SU-DHL-6 (cell line): ENCODE results near the gene ROR1.

Source experiments
- EZH2phosphoT487 ChIP-seq: fragments of 200-600 bp; sonication (generic), shearing (Covaris generic); conservative IDR thresholded peaks from 2 replicates; pipeline ENCODE4 v1.6.1; 2018; ENCODE audit warnings: mild to moderate bottlenecking, antibody characterized with exemption, low read length, moderate library complexity, mixed read lengths
- TF ChIP-seq, protein P1 (sequence below): fragments of 200-600 bp; sonication (generic); IDR thresholded peaks from one replicate; pipeline ENCODE4 v1.5.1; 2017; ENCODE audit warnings: antibody characterized with exemption, mild to moderate bottlenecking, low read length, moderate library complexity; ENCODE audit not compliant: insufficient read depth, poor library complexity, severe bottlenecking

GRCh38 chr1:64161357-64161941, 387.6 kb downstream of the ROR1 start:
- TF ChIP-seq, protein P1, sequence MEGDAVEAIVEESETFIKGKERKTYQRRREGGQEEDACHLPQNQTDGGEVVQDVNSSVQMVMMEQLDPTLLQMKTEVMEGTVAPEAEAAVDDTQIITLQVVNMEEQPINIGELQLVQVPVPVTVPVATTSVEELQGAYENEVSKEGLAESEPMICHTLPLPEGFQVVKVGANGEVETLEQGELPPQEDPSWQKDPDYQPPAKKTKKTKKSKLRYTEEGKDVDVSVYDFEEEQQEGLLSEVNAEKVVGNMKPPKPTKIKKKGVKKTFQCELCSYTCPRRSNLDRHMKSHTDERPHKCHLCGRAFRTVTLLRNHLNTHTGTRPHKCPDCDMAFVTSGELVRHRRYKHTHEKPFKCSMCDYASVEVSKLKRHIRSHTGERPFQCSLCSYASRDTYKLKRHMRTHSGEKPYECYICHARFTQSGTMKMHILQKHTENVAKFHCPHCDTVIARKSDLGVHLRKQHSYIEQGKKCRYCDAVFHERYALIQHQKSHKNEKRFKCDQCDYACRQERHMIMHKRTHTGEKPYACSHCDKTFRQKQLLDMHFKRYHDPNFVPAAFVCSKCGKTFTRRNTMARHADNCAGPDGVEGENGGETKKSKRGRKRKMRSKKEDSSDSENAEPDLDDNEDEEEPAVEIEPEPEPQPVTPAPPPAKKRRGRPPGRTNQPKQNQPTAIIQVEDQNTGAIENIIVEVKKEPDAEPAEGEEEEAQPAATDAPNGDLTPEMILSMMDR: no peak
- TF ChIP-seq EZH2phosphoT487: no peak
